Measurements from ENCODE around the gene DPP10.
A peak's percentile ranks its signal among the peaks of the same experiment; 100 is the strongest.

Gene DPP10

GRCh38 chr2:115294999-115295398 is 852.6 kb downstream of the DPP10 start:
- no peak for DNase-seq (ENCODE audit: low read depth in 2 of 2)
- H3K4me3 ChIP-seq (replicated peaks in 1 of 2; ENCODE audit: low read depth in 2 of 2, low read length in 2 of 2): no peak overlapping the region
- no peak for TF ChIP-seq CTCF (IDR thresholded peaks at IDR 0.05; ENCODE audit: low read depth, low read length)

GRCh38 chr2:115297056-115297455 is 854.6 kb downstream of the DPP10 start:
- DNase-seq (ENCODE audit: low read depth in 2 of 2): no peak
- no peak overlapping the region for H3K4me3 ChIP-seq (replicated peaks in 1 of 2; ENCODE audit: low read depth in 2 of 2, low read length in 2 of 2)
- TF ChIP-seq CTCF (IDR thresholded peaks at IDR 0.05; ENCODE audit: low read depth, low read length): no peak

GRCh38 chr2:115299199-115299598 is 856.8 kb downstream of the DPP10 start:
- no peak for TF ChIP-seq CTCF (IDR thresholded peaks at IDR 0.05; ENCODE audit: low read depth, low read length)
- DNase-seq (ENCODE audit: low read depth in 2 of 2): peak in 1 of 2 donors; percentile 1
- H3K4me3 ChIP-seq (replicated peaks in 1 of 2; ENCODE audit: low read depth in 2 of 2, low read length in 2 of 2): no peak overlapping the region

- DNase-seq (ENCODE audit: low read depth in 2 of 2): no peak
- H3K4me3 ChIP-seq (replicated peaks in 1 of 2; ENCODE audit: low read depth in 2 of 2, low read length in 2 of 2): no peak overlapping the region
- TF ChIP-seq CTCF (IDR thresholded peaks at IDR 0.05; ENCODE audit: low read depth, low read length): no peak
Measured at GRCh38 chr2:115305712-115306111, 863.3 kb downstream of the DPP10 start.

- H3K4me3 ChIP-seq (replicated peaks in 1 of 2; ENCODE audit: low read depth in 2 of 2, low read length in 2 of 2): no peak overlapping the region
- TF ChIP-seq CTCF (IDR thresholded peaks at IDR 0.05; ENCODE audit: low read depth, low read length): no peak
- DNase-seq (ENCODE audit: low read depth in 2 of 2): no peak
Measured at GRCh38 chr2:115314119-115314518, 871.7 kb downstream of the DPP10 start.

- no peak for TF ChIP-seq CTCF (IDR thresholded peaks at IDR 0.05; ENCODE audit: low read depth, low read length)
- no peak for DNase-seq (ENCODE audit: low read depth in 2 of 2)
Measured at GRCh38 chr2:115327061-115327460, 884.6 kb downstream of the DPP10 start.

GRCh38 chr2:115359550-115359949 is 917.1 kb downstream of the DPP10 start:
- TF ChIP-seq CTCF (IDR thresholded peaks at IDR 0.05; ENCODE audit: low read depth, low read length): no peak
- no peak for DNase-seq (ENCODE audit: low read depth in 2 of 2)
- H3K4me3 ChIP-seq (replicated peaks in 1 of 2; ENCODE audit: low read depth in 2 of 2, low read length in 2 of 2): no peak overlapping the region

More at GRCh38 chr2:115327061-115327460, 884.6 kb downstream of the DPP10 start:
- H3K4me3 ChIP-seq (replicated peaks in 1 of 2; ENCODE audit: low read depth in 2 of 2, low read length in 2 of 2): no peak overlapping the region

Measured in cardiac fibroblast (primary cell).